Neural cell (in vitro differentiated cells): ENCODE measurements around the gene PPP1R9B. TPM values are rescaled to one million over a fixed set of nuclear protein-coding genes. Genes with fewer than 3 reads are reported as not detected.
A peak's percentile ranks its signal among the peaks of the same experiment; 100 is the strongest.

Experiments
- H2AFZ ChIP-seq: fragments of 200-600, 300-800 bp; sonication (generic), shearing (Covaris generic); 2 replicates; pipeline ENCODE4 v1.6.0; 2014; ENCODE audit warnings: low read depth, mild to moderate bottlenecking, antibody characterized with exemption, low read length, moderate library complexity
- H3F3A ChIP-seq: fragments of 200-600 bp; shearing (Covaris generic); 2 replicates; pipeline ENCODE4 v1.6.1; 2016; ENCODE audit warnings: mild to moderate bottlenecking, moderate library complexity, mixed read lengths, antibody characterized with exemption, low read length; ENCODE audit not compliant: insufficient read depth, poor library complexity, severe bottlenecking
- H3K27ac ChIP-seq: fragments of 200-600, 300-800 bp; sonication (generic), shearing (Covaris generic); 2 replicates; pipeline ENCODE4 v1.5.1; 2014; ENCODE audit warnings: mild to moderate bottlenecking, low read length, moderate library complexity
- H3K27me3 ChIP-seq: fragments of 300-800, 200-600 bp; sonication (generic), shearing (Covaris generic); 2 replicates; pipeline ENCODE4 v1.6.0; 2014; ENCODE audit warnings: mild to moderate bottlenecking, low read depth, low read length, moderate library complexity; ENCODE audit not compliant: insufficient read depth
- H3K36me3 ChIP-seq: fragments of 300-800, 200-600 bp; sonication (generic), shearing (Covaris generic); 2 replicates; pipeline ENCODE4 v1.5.1; 2014; ENCODE audit warnings: mild to moderate bottlenecking, antibody characterized with exemption, low read length, moderate library complexity; ENCODE audit not compliant: insufficient read depth
- H3K4me2 ChIP-seq: fragments of 300-800, 200-600 bp; sonication (generic), shearing (Covaris generic); 2 replicates; pipeline ENCODE4 v1.6.0; 2014; ENCODE audit warnings: mild to moderate bottlenecking, low read length
- H3K4me3 ChIP-seq: fragments of 300-800, 200-600 bp; sonication (generic), shearing (Covaris generic); 2 replicates; pipeline ENCODE4 v1.5.1; 2014; ENCODE audit warnings: mild to moderate bottlenecking, low read length, moderate library complexity
- H3K79me2 ChIP-seq: fragments of 200-600 bp; shearing (Covaris generic); replicated peaks from 2 replicates; pipeline ENCODE4 v1.6.0; 2014; ENCODE audit warnings: mild to moderate bottlenecking, low read length, moderate library complexity; ENCODE audit not compliant: insufficient read depth
- H3K9ac ChIP-seq: fragments of 300-800, 200-600 bp; sonication (generic), shearing (Covaris generic); 2 replicates; pipeline ENCODE4 v1.6.1; 2016; ENCODE audit warnings: mild to moderate bottlenecking, low read length, mixed read lengths
- H3K9me2 ChIP-seq: fragments of 200-600 bp; shearing (Covaris generic); 2 replicates; pipeline ENCODE4 v1.6.1; 2016; ENCODE audit warnings: mild to moderate bottlenecking, low read length, mixed read lengths; ENCODE audit not compliant: insufficient read depth
- H3K9me3 ChIP-seq: fragments of 200-600, 300-800 bp; sonication (generic), shearing (Covaris generic); 2 replicates; pipeline ENCODE4 v1.6.1; 2016; ENCODE audit warnings: mild to moderate bottlenecking, mixed run types, low read length, moderate library complexity, mixed read lengths
- H4K20me1 ChIP-seq: fragments of 200-600 bp; shearing (Covaris generic); 2 replicates; pipeline ENCODE4 v1.6.1; 2016; ENCODE audit warnings: mild to moderate bottlenecking, mixed run types; ENCODE audit not compliant: insufficient read depth
- EP300 ChIP-seq: fragments of 450-650 bp; conservative IDR thresholded peaks from 2 replicates; pipeline ENCODE4 v1.6.1; 2014; ENCODE audit warnings: antibody characterized with exemption, mild to moderate bottlenecking, moderate library complexity; ENCODE audit not compliant: poor library complexity, severe bottlenecking
- EZH2 ChIP-seq: fragments of 200-600, 300-800 bp; shearing (Covaris generic), sonication (generic); IDR thresholded peaks from 2 replicates; pipeline ENCODE4 v1.6.1; 2014; ENCODE audit warnings: antibody characterized with exemption, low read length, borderline replicate concordance, mild to moderate bottlenecking; ENCODE audit not compliant: insufficient read depth, poor library complexity, severe bottlenecking
- MXI1 ChIP-seq: fragments of 450-650 bp; conservative IDR thresholded peaks from 2 replicates; pipeline ENCODE4 v1.6.1; 2014; ENCODE audit warnings: antibody characterized with exemption, mild to moderate bottlenecking; ENCODE audit not compliant: poor library complexity, severe bottlenecking
- POLR2AphosphoS5 ChIP-seq: IDR thresholded peaks from 2 replicates; pipeline ENCODE4 v1.6.1; 2012
- RAD21 ChIP-seq: fragments of 450-650 bp; conservative IDR thresholded peaks from 2 replicates; pipeline ENCODE4 v1.6.1; 2014; ENCODE audit warnings: antibody characterized with exemption, mild to moderate bottlenecking, moderate library complexity
- REST ChIP-seq: IDR thresholded peaks from 2 replicates; pipeline ENCODE4 v1.6.1; 2012; ENCODE audit warnings: borderline replicate concordance
- SMC3 ChIP-seq: fragments of 450-650 bp; conservative IDR thresholded peaks from 2 replicates; pipeline ENCODE4 v1.6.1; 2014; ENCODE audit warnings: antibody characterized with exemption, mild to moderate bottlenecking, moderate library complexity; ENCODE audit not compliant: poor library complexity
- TAF1 ChIP-seq: IDR thresholded peaks from 2 replicates; pipeline ENCODE4 v1.6.1; 2012; ENCODE audit warnings: low read depth
- polyA plus RNA-seq: library from polyadenylated mRNA; depleted of rRNA; stranded (reverse); fragments of >200 nt; gene quantifications from 2 replicates; pipeline ENCODE4 v1.2.3, GENCODE V29; 2014
- TF ChIP-seq, protein P1 (sequence below): fragments of 450-650 bp; IDR thresholded peaks from 2 replicates; pipeline ENCODE4 v1.5.1; 2014; ENCODE audit warnings: antibody characterized with exemption, mild to moderate bottlenecking, moderate library complexity; ENCODE audit not compliant: poor library complexity, severe bottlenecking

Gene PPP1R9B
- polyA plus RNA-seq, 1 donor from 2014 or later = 29.2 TPM

DNA sequence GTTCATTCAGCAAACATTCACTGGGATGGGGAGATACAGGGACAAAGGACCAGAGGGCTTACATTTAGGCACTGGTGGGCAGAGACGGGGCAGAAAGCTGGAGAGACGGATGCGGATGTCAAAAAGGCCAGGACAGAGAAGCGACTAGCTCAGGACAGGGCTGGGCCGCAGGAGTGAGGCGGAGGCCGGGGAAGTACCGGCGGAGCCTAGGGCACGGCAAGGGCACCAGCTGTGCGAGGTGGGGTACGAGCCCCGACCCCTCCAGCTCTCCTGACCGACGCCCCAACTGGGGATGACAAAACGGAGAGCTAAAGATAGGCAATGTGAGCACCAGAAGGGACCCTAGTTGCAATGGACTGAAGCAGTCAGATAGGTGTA, 11.4 kb upstream of the PPP1R9B start:
- peak overlapping the region; percentile 94 for H3K27ac ChIP-seq
- H4K20me1 ChIP-seq = no peaks in the 10 kb centered on the region
- peak overlapping the region; percentile 79 for H3K9ac ChIP-seq
- no peaks in the 10 kb centered on the region for H3K9me2 ChIP-seq
- H3K4me3 ChIP-seq = peak overlapping the region; percentile 65
- no peaks in the 10 kb centered on the region for H3K9me3 ChIP-seq
- H3F3A ChIP-seq = no peaks in the 10 kb centered on the region
- peak overlapping the region; percentile 62 for H2AFZ ChIP-seq
- H3K4me2 ChIP-seq = no peak overlapping the region
- no peaks in the 10 kb centered on the region for H3K79me2 ChIP-seq
- H3K27me3 ChIP-seq = no peaks in the 10 kb centered on the region
- H3K36me3 ChIP-seq = no peaks in the 10 kb centered on the region
- TF ChIP-seq SMC3 (no peak), REST (no peak), EP300 (no peak), TAF1 (no peak), MXI1 (no peak), EZH2 (no peak), RAD21 (no peak), POLR2AphosphoS5 (no peak)
- TF ChIP-seq, protein P1, sequence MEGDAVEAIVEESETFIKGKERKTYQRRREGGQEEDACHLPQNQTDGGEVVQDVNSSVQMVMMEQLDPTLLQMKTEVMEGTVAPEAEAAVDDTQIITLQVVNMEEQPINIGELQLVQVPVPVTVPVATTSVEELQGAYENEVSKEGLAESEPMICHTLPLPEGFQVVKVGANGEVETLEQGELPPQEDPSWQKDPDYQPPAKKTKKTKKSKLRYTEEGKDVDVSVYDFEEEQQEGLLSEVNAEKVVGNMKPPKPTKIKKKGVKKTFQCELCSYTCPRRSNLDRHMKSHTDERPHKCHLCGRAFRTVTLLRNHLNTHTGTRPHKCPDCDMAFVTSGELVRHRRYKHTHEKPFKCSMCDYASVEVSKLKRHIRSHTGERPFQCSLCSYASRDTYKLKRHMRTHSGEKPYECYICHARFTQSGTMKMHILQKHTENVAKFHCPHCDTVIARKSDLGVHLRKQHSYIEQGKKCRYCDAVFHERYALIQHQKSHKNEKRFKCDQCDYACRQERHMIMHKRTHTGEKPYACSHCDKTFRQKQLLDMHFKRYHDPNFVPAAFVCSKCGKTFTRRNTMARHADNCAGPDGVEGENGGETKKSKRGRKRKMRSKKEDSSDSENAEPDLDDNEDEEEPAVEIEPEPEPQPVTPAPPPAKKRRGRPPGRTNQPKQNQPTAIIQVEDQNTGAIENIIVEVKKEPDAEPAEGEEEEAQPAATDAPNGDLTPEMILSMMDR = no peak

- Histone ChIP-seq H3K27ac (peak overlapping the region; percentile 94), H3K9me3 (no peaks in the 10 kb centered on the region), H3F3A (no peaks in the 10 kb centered on the region), H3K36me3 (no peaks in the 10 kb centered on the region), H3K4me2 (peak overlapping the region; percentile 75), H3K9me2 (no peaks in the 10 kb centered on the region), H2AFZ (peak overlapping the region; percentile 74), H3K27me3 (no peaks in the 10 kb centered on the region), H3K4me3 (peak overlapping the region; percentile 65), H4K20me1 (no peaks in the 10 kb centered on the region), H3K79me2 (no peaks in the 10 kb centered on the region), H3K9ac (peak overlapping the region; percentile 79)
- TF ChIP-seq REST = peak; percentile 72
- TF ChIP-seq SMC3 = peak; percentile 97
- TF ChIP-seq, protein P1 = peak; percentile 100
- peak; percentile 69 for TF ChIP-seq TAF1
- TF ChIP-seq EP300 = peak; percentile 89
- peak; percentile 87 for TF ChIP-seq RAD21
- peak; percentile 93 for TF ChIP-seq POLR2AphosphoS5
- no peak for TF ChIP-seq EZH2
- TF ChIP-seq MXI1 = peak; percentile 66
Measured at GRCh38 chr17:50161023-50161910, 10.8 kb upstream of the PPP1R9B start.
